Karpas-422 (cell line): ENCODE results near the gene HNRNPLL. TPM values are rescaled to one million over a fixed set of nuclear protein-coding genes. Genes with fewer than 3 reads are reported as not detected.
A peak's percentile ranks its signal among the peaks of the same experiment; 100 is the strongest.
"Not testable (repeated sequence)": the region's sequence is repeated elsewhere in the genome, so short reads cannot be mapped to it uniquely, and the experiment has no call there.

Experiments used
- DNase-seq: peaks from one replicate; pipeline ENCODE4 v3.0.0-alpha.2; 2015
- H2AFZ ChIP-seq: fragments of 200-600 bp; sonication (generic); 2 replicates; pipeline ENCODE4 v1.6.1; 2014; ENCODE audit warnings: antibody characterized with exemption, low read length, mixed read lengths
- H3K27ac ChIP-seq: fragments of 200-600 bp; sonication (generic); 2 replicates; pipeline ENCODE4 v1.5.1; 2014; ENCODE audit warnings: mild to moderate bottlenecking, low read length, moderate library complexity
- H3K27me3 ChIP-seq: fragments of 200-600 bp; sonication (generic); 2 replicates; pipeline ENCODE4 v1.6.1; 2014; ENCODE audit warnings: low read length, mixed read lengths
- H3K36me3 ChIP-seq: fragments of 200-600 bp; sonication (generic); 2 replicates; pipeline ENCODE4 v1.6.1; 2014; ENCODE audit warnings: low read length, mixed read lengths; ENCODE audit not compliant: insufficient read depth
- H3K4me1 ChIP-seq: fragments of 200-600 bp; sonication (generic); 2 replicates; pipeline ENCODE4 v1.6.1; 2014; ENCODE audit warnings: mild to moderate bottlenecking, low read length, mixed read lengths
- H3K4me2 ChIP-seq: fragments of 200-600 bp; sonication (generic); 2 replicates; pipeline ENCODE4 v1.6.1; 2014; ENCODE audit warnings: low read length, low read depth, mild to moderate bottlenecking; ENCODE audit not compliant: poor library complexity, severe bottlenecking
- H3K4me3 ChIP-seq: fragments of 200-600 bp; sonication (generic); 2 replicates; pipeline ENCODE4 v1.5.1; 2014; ENCODE audit warnings: mild to moderate bottlenecking, antibody characterized with exemption, low read length, mixed read lengths
- H3K79me2 ChIP-seq: fragments of 200-600 bp; sonication (generic); 2 replicates; pipeline ENCODE4 v1.6.1; 2014; ENCODE audit warnings: mild to moderate bottlenecking, low read length, mixed read lengths
- H3K9ac ChIP-seq: fragments of 200-600 bp; sonication (generic); 2 replicates; pipeline ENCODE4 v1.6.0; 2014; ENCODE audit warnings: low read length
- H3K9me2 ChIP-seq: fragments of 200-600 bp; sonication (generic), shearing (Covaris generic); replicated peaks from 2 replicates; pipeline ENCODE4 v1.6.0; 2014; ENCODE audit warnings: mild to moderate bottlenecking, low read length, moderate library complexity; ENCODE audit not compliant: insufficient read depth
- H3K9me3 ChIP-seq: fragments of 300-700, 200-600 bp; sonication (generic); 2 replicates; pipeline ENCODE4 v1.6.1; 2014; ENCODE audit warnings: low read length, mixed read lengths
- H4K20me1 ChIP-seq: fragments of 200-600 bp; sonication (generic); 2 replicates; pipeline ENCODE4 v1.6.1; 2014; ENCODE audit warnings: mild to moderate bottlenecking, antibody characterized with exemption, low read length, low read depth; ENCODE audit not compliant: insufficient read depth
- total RNA-seq: library from RNA; depleted of rRNA; stranded (reverse); fragments of >200 nt; shearing (Covaris generic); gene quantifications from 2 replicates; pipeline ENCODE4 v1.2.3, GENCODE V29; 2014; ENCODE audit warnings: low replicate concordance

HNRNPLL gene
- total RNA-seq, 1 experiment from 2014 or later, result 131 TPM

DNA sequence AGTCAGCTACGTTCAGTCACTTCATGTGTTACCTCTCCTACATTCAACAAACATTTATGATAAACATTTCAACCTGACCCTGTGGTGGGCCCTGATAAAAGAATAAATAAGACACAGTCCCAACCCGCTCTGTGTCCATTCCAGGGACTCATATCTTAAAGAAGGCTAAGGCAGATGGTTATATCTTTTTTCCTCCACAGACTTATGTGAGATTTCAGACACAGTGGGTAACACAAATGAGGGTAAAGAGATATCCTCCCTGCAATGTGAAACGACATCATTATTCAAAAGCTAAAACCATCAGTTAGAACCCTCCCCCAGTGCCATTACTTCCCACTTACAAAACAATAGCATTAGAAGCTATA lies 11.1 kb upstream of the HNRNPLL start:
- H3K27ac ChIP-seq, result no peak overlapping the region
- no peak for DNase-seq
- H3K9me2 ChIP-seq, result no peaks in the 10 kb centered on the region
- H3K4me3 ChIP-seq, result no peak overlapping the region
- 0 out of 2 replicates have a peak overlapping the region, but pooled peaks have one; percentile 25 for H2AFZ ChIP-seq
- peaks cover under 1% of the 10 kb centered on the region; the same call in 1 of the 2 replicates for H3K36me3 ChIP-seq
- no peaks in the 10 kb centered on the region for H3K27me3 ChIP-seq
- no peak overlapping the region for H3K9ac ChIP-seq
- peaks cover 26% of the 10 kb centered on the region for H3K4me1 ChIP-seq
- no peaks in the 10 kb centered on the region for H4K20me1 ChIP-seq
- peaks cover 5% of the 10 kb centered on the region; the same call in 1 of the 2 replicates for H3K9me3 ChIP-seq
- no peak overlapping the region for H3K4me2 ChIP-seq
- no peaks in the 10 kb centered on the region for H3K79me2 ChIP-seq

DNA sequence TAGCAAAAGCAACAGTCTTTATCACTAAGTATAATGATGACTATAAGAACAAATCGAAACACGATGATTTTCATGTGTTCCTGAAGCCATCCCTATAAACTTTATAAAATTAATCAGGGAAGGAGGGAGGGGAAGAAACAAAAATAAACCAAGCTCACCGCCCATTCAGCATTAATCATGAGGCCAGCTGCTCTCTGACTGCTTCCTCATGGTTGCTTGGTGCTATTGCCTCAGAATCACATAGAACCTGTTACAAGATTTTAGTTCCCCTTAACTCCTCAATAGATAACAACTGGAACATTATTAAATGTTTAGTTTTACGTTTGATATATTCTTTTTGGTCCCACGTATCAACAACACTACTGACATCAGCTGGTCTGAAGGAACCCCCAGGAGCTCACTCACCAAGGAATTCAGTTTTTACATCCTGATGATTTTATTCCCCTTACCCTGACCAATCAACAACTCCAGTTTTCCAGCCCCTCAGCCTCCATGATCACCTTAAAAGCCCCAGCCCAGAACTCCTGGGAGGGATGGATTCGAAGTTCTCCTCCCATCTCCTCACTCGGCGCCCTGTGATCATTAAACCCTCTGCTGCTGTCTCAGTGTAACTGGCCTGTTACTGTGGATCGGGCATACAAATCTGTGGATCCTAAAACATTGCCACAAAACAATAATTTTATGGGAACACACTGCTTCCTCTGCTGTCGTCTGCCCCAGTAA lies 10.6 kb upstream of the HNRNPLL start:
- Histone ChIP-seq H3K9me2 (no peaks in the 10 kb centered on the region), H4K20me1 (no peaks in the 10 kb centered on the region), H3K9ac (no peak overlapping the region), H3K4me2 (no peak overlapping the region), H3K4me3 (no peak overlapping the region), H3K9me3 (peaks cover 8% of the 10 kb centered on the region; the same call in 1 of the 2 replicates), H2AFZ (0 out of 2 replicates have a peak overlapping the region, but pooled peaks have one; percentile 25), H3K36me3 (peaks cover 3% of the 10 kb centered on the region; the same call in 1 of the 2 replicates), H3K4me1 (peaks cover 26% of the 10 kb centered on the region), H3K79me2 (no peaks in the 10 kb centered on the region), H3K27me3 (no peaks in the 10 kb centered on the region), H3K27ac (no peak overlapping the region)
- no peak for DNase-seq

DNA sequence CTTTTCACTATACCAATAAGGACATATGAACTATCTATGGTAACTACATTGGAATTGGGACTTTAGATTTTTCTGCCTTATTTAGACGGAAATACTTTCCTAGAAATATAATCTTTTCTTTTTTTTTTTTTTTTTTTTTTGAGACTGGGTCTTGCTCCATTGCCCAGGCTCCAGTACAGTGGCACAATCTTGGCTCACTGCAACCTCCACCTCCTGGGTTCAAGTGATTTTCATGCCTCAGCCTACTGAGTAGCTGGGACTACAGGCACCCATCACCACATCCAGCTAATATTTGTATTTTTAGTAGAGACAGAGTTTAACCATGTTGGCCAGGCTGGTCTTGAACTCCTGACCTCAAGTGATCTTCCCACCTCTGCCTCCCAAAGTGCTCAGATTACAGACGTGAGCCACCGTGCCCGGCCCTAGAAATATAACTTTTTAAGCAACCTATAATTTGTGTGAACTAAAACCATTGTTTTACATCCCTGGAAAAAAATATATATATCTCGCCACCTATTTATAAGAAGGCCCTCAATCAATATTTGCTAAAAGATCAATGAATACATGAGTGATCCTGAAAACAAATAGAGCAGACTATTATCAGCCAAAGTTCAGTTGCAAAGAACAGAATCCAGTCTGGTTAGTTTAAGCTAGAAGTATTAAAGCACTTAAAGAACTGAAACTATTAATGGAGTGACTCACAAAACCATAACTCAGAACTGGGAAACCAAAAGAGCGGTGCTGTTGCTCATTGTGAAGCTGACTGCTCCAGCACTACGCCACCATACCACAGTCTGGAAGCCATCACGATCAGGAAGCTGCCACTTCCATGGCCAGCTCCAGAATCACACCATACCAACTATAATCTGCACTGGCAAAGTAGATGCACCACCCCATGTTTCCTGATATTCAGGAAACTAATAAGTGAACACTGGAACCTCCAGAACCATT lies 8.4 kb upstream of the HNRNPLL start:
- H3K79me2 ChIP-seq, result no peaks in the 10 kb centered on the region
- H3K27me3 ChIP-seq, result no peaks in the 10 kb centered on the region
- H3K9me3 ChIP-seq, result peaks cover 8% of the 10 kb centered on the region; the same call in 1 of the 2 replicates
- H3K9me2 ChIP-seq, result no peaks in the 10 kb centered on the region
- no peaks in the 10 kb centered on the region for H4K20me1 ChIP-seq
- H3K27ac ChIP-seq, result no peak overlapping the region
- no peak overlapping the region for H3K4me2 ChIP-seq
- no peak for DNase-seq
- no peak overlapping the region for H3K4me3 ChIP-seq
- H2AFZ ChIP-seq, result no peak overlapping the region
- H3K36me3 ChIP-seq, result peaks cover 3% of the 10 kb centered on the region; the same call in 1 of the 2 replicates
- H3K9ac ChIP-seq, result no peak overlapping the region
- H3K4me1 ChIP-seq, result peaks cover 46% of the 10 kb centered on the region

DNA sequence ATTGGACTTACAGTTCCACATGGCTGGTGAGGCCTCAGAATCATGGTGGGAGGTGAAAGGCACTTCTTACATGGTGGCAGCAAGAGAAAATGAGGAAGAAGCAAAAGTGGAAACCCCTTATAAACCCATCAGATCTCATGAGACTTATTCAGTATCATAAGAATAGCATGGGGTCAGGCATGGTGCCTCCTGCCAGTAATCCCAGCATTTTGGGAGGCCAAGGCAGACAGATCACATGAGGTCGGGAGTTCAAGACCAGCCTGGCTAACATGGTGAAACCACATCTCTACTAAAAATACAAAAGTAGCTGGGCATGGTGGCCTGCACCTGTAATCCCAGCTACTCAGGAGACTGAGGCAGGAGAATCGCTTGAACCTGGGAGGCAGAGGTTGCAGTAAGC lies 6.5 kb upstream of the HNRNPLL start:
- not testable (repeated sequence) for H3K4me2 ChIP-seq, H3K79me2 ChIP-seq, H3K27me3 ChIP-seq, H3K36me3 ChIP-seq, H3K27ac ChIP-seq, H3K9ac ChIP-seq, H3K9me3 ChIP-seq, H3K4me3 ChIP-seq, H4K20me1 ChIP-seq, H2AFZ ChIP-seq, H3K9me2 ChIP-seq, DNase-seq
- peaks cover 65% of the 10 kb centered on the region for H3K4me1 ChIP-seq

DNA sequence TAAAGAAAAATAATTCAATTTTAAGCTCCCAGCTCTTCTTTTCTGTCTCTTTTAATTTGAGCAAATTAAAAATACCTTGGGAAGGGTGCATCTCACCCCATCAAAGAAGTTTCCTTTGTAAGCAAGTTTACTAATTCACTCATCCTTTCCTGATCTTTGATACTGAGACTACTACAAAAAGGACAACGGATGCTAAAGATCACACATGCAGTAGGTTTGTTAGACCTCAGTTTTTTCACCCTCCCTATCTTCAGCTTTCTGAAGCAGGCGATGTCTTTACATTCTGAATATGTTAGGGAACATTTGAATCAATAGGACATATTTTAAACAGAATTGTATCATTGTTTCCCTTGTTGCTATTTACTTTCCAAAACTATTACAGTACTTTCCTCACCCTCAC lies 6.0 kb upstream of the HNRNPLL start:
- no peaks in the 10 kb centered on the region for H3K79me2 ChIP-seq
- no peak overlapping the region for H3K9ac ChIP-seq
- peak overlapping the region; percentile 93; the same call in 1 of the 2 replicates for H3K27ac ChIP-seq
- H3K27me3 ChIP-seq, result no peaks in the 10 kb centered on the region
- no peaks in the 10 kb centered on the region for H3K9me2 ChIP-seq
- peaks cover 8% of the 10 kb centered on the region; the same call in 1 of the 2 replicates for H3K9me3 ChIP-seq
- H2AFZ ChIP-seq, result no peak overlapping the region
- H4K20me1 ChIP-seq, result no peaks in the 10 kb centered on the region
- H3K36me3 ChIP-seq, result peaks cover 3% of the 10 kb centered on the region; the same call in 1 of the 2 replicates
- no peak overlapping the region for H3K4me2 ChIP-seq
- H3K4me1 ChIP-seq, result peaks cover 66% of the 10 kb centered on the region
- H3K4me3 ChIP-seq, result no peak overlapping the region
- DNase-seq, result no peak

DNA sequence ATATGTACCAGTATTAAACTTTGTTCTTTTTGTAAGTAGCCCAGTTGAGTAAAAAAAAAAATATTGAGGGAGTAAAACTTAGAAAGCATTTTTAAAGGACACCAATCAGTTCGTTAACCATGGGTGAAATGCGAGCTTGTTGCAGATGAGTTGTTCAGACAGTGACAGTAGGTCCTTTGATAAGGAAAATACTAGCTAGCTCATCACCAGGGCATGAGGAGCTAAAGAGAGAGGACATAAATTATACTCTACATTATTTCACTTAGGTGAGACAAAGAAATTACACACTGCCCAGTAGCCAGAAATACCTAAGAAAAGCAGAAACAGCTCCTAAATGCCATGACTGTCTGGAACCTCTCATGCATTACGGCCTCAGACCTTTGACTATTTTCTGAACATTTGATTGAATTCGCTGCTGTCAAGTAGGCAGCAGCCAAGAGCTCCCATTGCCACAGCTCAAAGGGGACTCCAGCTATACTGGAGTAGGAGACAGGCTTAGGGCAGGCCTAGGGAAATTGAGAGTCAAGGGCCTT lies 2.6 kb upstream of the HNRNPLL start:
- H3K4me1 ChIP-seq, result peaks cover 62% of the 10 kb centered on the region
- H3K36me3 ChIP-seq, result peaks cover 3% of the 10 kb centered on the region; the same call in 1 of the 2 replicates
- peaks cover 23% of the 10 kb centered on the region for H3K79me2 ChIP-seq
- no peaks in the 10 kb centered on the region for H3K9me2 ChIP-seq
- peak overlapping the region; percentile 45 for H3K9ac ChIP-seq
- H3K27me3 ChIP-seq, result no peaks in the 10 kb centered on the region
- H4K20me1 ChIP-seq, result no peaks in the 10 kb centered on the region; the same call in 1 of the 2 replicates
- H3K9me3 ChIP-seq, result peaks cover 8% of the 10 kb centered on the region; the same call in 1 of the 2 replicates
- H2AFZ ChIP-seq, result no peak overlapping the region
- peak overlapping the region; percentile 93 for H3K27ac ChIP-seq
- peak overlapping the region; percentile 36; the same call in 1 of the 2 replicates for H3K4me3 ChIP-seq
- DNase-seq, result peak; percentile 89
- H3K4me2 ChIP-seq, result peak overlapping the region; percentile 97

DNA sequence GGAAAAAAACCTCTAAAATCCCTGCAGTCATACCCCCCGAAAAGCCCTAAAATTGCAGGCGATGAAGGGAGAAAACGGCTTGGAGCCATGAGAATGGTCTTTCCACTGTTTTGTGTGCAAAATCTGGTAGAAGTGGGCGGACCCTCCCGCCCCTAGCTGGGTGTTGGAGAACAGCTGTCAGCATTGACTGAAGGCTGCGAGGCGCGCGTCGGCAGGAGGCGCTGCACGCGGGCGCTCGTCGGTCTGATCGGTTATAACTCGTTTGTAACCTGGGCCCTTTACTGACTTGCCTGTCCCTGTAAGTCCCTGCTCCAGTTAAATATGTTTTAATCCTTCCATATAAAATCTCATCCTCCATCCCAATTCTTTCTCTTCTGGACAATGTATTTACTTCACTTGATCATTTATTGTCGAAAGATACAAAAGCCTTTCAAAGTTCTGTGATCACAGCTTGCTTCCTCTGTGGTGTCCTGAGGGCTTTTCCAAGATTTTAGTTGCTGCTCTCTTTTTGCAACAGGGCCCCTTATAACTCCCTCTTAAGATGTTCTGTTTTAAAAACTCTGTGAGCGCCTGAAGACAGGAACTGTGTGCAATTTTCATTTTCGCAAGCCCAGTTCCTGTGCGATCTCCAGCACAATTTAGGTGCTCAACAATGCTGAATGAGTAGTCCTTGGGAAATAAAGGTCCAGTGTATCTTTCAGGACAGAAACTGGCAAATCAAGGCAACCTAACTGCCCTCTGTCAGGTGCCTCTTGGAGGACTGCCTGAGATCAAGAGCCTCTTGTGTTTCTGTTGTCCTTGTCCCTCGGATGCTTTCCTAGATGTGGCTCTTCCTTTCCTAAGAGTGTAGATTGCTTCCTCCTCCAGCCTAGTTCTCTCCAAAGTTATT lies 918 bp upstream of the HNRNPLL start:
- Histone ChIP-seq H3K4me3 (peak overlapping the region; percentile 85), H2AFZ (peak overlapping the region; percentile 19; the same call in 1 of the 2 replicates), H3K4me1 (peaks cover 73% of the 10 kb centered on the region), H3K9me3 (peaks cover 1% of the 10 kb centered on the region; the same call in 1 of the 2 replicates), H3K79me2 (peaks cover 41% of the 10 kb centered on the region), H3K27me3 (no peaks in the 10 kb centered on the region), H4K20me1 (peaks cover 12% of the 10 kb centered on the region), H3K4me2 (peak overlapping the region; percentile 97), H3K9ac (peak overlapping the region; percentile 94), H3K27ac (peak overlapping the region; percentile 93), H3K9me2 (no peaks in the 10 kb centered on the region), H3K36me3 (peaks cover 8% of the 10 kb centered on the region)
- peak; percentile 94 for DNase-seq
